GM19043 (cell line): ENCODE data around the gene VANGL2.

Experiments used
- ATAC-seq: cut with Tn5 transposase; IDR thresholded peaks from one replicate; pipeline ENCODE4 v1.9.1; 2021; ENCODE audit warnings: low read depth; ENCODE audit not compliant: unreplicated experiment

Gene VANGL2

GRCh38 chr1:160454371-160455152, 54.2 kb downstream of the VANGL2 start:
- ATAC-seq = no peak

GRCh38 chr1:160455153-160455517, 54.8 kb downstream of the VANGL2 start:
- ATAC-seq = no peak

- ATAC-seq = no peak
Measured at GRCh38 chr1:160459056-160459455, 58.7 kb downstream of the VANGL2 start.

- no peak for ATAC-seq
Measured at GRCh38 chr1:160459687-160460086, 59.3 kb downstream of the VANGL2 start.

GRCh38 chr1:160460214-160460642, 59.9 kb downstream of the VANGL2 start:
- no peak for ATAC-seq

- ATAC-seq = no peak
Measured at GRCh38 chr1:160460683-160461287, 60.4 kb downstream of the VANGL2 start.

- ATAC-seq = no peak
Measured at GRCh38 chr1:160465123-160465522, 64.8 kb downstream of the VANGL2 start.

- no peak for ATAC-seq
Measured at GRCh38 chr1:160466961-160467360, 66.6 kb downstream of the VANGL2 start.

GRCh38 chr1:160467576-160467975, 67.2 kb downstream of the VANGL2 start:
- no peak for ATAC-seq

- ATAC-seq = no peak
Measured at GRCh38 chr1:160471253-160471652, 70.9 kb downstream of the VANGL2 start.

GRCh38 chr1:160472112-160472511, 71.7 kb downstream of the VANGL2 start:
- ATAC-seq = no peak

- ATAC-seq = no peak
Measured at GRCh38 chr1:160474392-160475242, 74.3 kb downstream of the VANGL2 start.
